ENCODE results near the gene KCNJ1.

Gene KCNJ1

GRCh38 chr11:128890216-128890542 lies 23.1 kb upstream of the KCNJ1 start:
- no peak for DNase-seq (ENCODE audit: low read depth)
- TF ChIP-seq MYC (IDR thresholded peaks at IDR 0.05; ENCODE audit: low read depth, low read length) (no peak), MAX (IDR thresholded peaks at IDR 0.05; ENCODE audit: low read depth, low read length) (no peak), POLR2A (IDR thresholded peaks at IDR 0.05; ENCODE audit: extremely low read depth, insufficient read length) (no peak)
- TF ChIP-seq, protein P1, sequence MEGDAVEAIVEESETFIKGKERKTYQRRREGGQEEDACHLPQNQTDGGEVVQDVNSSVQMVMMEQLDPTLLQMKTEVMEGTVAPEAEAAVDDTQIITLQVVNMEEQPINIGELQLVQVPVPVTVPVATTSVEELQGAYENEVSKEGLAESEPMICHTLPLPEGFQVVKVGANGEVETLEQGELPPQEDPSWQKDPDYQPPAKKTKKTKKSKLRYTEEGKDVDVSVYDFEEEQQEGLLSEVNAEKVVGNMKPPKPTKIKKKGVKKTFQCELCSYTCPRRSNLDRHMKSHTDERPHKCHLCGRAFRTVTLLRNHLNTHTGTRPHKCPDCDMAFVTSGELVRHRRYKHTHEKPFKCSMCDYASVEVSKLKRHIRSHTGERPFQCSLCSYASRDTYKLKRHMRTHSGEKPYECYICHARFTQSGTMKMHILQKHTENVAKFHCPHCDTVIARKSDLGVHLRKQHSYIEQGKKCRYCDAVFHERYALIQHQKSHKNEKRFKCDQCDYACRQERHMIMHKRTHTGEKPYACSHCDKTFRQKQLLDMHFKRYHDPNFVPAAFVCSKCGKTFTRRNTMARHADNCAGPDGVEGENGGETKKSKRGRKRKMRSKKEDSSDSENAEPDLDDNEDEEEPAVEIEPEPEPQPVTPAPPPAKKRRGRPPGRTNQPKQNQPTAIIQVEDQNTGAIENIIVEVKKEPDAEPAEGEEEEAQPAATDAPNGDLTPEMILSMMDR (IDR thresholded peaks at IDR 0.05; ENCODE audit: low read depth, low read length), result no peak
- H3K4me3 ChIP-seq (ENCODE audit: low read depth, low read length), result no peak overlapping the region

DNA sequence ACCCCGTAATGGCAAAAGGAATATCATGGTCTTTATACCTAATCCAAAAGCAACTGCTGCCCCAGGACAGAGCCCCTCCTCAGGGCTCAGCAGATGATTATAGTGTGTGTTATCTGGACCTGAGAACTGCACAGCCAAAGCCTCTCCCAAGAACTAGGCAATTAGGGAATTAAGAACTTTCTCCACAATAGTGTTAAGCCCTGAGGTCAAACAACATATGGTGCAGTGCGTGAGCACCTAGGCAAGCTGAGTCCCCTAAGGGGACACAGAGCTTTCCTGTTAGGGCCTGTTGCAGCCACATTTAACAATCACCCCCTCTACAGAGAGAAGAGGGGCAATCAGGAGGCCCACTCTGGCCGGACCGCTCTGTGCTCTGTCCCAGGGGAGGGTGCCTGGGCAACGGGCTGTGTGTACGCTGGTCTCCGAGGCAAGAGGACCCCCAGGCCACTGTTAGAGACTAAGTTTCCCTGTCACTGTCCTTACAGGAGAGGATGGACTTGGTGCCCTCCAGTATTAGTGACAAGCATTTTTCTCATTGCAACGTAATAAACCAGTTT lies 22.6 kb upstream of the KCNJ1 start:
- TF ChIP-seq MYC (IDR thresholded peaks at IDR 0.05; ENCODE audit: low read depth, low read length), result no peak
- TF ChIP-seq, protein P1 (IDR thresholded peaks at IDR 0.05; ENCODE audit: low read depth, low read length), result no peak
- H3K4me3 ChIP-seq (ENCODE audit: low read depth, low read length), result no peak overlapping the region
- DNase-seq (ENCODE audit: low read depth), result no peak

- DNase-seq (ENCODE audit: low read depth), result no peak
- no peak overlapping the region for H3K4me3 ChIP-seq (ENCODE audit: low read depth, low read length)
- TF ChIP-seq, protein P1 (IDR thresholded peaks at IDR 0.05; ENCODE audit: low read depth, low read length), result no peak
- TF ChIP-seq MYC (IDR thresholded peaks at IDR 0.05; ENCODE audit: low read depth, low read length), result no peak
- no peak for TF ChIP-seq POLR2A (IDR thresholded peaks at IDR 0.05; ENCODE audit: extremely low read depth, insufficient read length)
- no peak for TF ChIP-seq MAX (IDR thresholded peaks at IDR 0.05; ENCODE audit: low read depth, low read length)
These were observed 21.2 kb upstream of the KCNJ1 start for GRCh38 chr11:128888034-128888985.

DNA sequence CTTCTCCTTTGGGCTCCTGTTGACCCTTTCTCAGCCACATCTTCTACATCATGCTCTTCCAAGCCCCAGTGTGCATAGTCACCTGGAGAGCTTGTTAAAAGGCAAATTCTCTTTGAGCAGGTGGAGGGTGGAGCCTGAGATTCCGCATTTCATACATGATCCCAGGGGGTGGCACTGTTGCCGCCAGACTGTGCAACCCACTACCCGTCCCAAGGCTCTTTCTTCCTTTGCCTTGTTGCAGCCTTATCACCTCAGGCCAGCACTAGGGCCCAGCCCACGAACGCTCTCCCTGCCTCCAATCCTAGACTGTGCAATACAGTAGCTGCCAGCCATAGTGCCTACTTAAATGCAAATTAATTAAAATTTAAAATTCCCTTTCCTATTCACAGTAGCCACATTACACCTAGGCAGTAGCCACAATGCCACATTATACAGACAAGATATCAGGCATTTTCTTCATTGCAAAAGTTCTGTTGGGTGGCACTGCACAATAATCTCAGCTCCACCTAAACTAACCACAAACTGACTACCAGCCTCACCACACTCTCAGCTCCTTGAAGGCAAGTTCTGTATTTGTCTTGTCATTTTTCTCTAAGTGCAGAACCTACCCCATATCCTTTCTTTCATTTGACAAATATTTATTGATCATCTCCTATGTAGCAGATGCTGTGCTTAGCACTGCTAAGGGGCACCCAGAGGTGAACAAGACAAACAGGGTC lies 19.5 kb upstream of the KCNJ1 start:
- H3K4me3 ChIP-seq (ENCODE audit: low read depth, low read length), result no peak overlapping the region
- DNase-seq (ENCODE audit: low read depth), result peak; percentile 66
- TF ChIP-seq MYC (IDR thresholded peaks at IDR 0.05; ENCODE audit: low read depth, low read length), result no peak
- TF ChIP-seq, protein P1 (IDR thresholded peaks at IDR 0.05; ENCODE audit: low read depth, low read length), result peak; percentile 52

DNA sequence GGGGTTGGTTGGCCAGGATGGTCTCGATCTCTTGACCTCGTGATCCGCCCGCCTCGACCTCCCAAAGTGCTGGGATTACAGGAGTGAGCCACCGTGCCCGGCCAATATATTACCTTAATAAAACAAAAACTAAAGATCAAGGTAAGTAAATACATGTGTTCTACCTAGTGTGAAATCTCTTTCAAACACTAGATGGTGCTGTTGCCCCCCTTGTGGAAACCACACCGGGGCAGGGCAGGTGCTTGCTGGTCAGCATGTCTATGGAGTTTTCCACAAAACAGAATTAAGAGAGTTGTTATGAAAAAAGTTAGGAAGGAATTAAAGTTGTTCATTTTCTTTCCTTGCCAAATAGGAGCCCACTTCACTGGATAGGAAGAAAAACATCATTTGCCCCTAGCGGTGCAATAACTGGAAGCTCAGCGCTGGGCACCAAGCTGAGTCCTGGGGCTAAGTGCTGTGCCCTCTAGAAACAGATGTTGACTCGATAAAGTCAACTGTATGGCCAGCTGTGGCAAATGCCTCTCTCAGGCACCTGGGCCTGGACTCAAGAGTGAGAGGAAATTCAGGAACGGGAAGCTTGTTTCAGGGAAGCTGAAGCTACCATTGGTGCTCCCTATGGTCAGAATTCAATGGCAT lies 17.7 kb upstream of the KCNJ1 start:
- DNase-seq (ENCODE audit: low read depth), result peak; percentile 78
- TF ChIP-seq POLR2A (IDR thresholded peaks at IDR 0.05; ENCODE audit: extremely low read depth, insufficient read length) (no peak), MYC (IDR thresholded peaks at IDR 0.05; ENCODE audit: low read depth, low read length) (peak; percentile 65; the same call in 1 of the 2 replicates), MAX (IDR thresholded peaks at IDR 0.05; ENCODE audit: low read depth, low read length) (peak; percentile 86)
- TF ChIP-seq, protein P1 (IDR thresholded peaks at IDR 0.05; ENCODE audit: low read depth, low read length), result peak; percentile 55
- no peak overlapping the region for H3K4me3 ChIP-seq (ENCODE audit: low read depth, low read length)
